ENCODE measurements around the gene FFAR3. TPM values are rescaled to one million over a fixed set of nuclear protein-coding genes. Genes with fewer than 3 reads are reported as not detected.

Gene FFAR3
- total RNA-seq, 1 donor from 2014 or later: 0.16 TPM

DNA sequence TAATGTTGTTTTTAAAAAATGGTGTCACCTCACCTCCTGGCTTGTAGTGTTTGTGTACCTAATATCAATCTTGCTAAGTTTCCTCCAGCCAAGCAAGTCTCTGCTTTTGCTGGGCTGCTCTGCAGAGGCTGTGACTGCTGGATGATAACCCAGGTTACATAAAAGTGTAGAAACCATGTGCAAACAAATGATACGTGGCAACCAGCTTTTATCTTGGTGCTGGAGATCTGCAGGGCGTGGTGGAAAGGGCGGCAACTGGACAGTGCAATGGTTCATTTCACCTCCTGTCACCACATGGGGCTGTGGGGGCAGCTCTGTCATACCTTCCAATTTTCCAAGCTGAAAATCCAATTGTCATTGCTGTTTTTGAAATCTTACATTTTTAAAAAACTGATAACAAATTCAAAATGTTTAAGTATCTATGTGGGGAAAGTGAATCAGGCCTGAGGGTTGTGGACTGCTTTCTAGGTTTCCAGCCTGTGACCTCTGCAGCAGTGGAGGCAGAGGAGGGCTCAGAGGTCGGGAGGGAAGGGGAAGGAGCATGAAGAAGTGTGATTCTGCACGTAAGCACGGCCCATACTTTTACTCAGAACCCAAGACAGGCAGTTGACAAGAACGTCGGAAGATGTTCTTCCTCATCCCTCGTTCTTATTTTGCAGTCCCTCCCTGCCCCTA lies 22.3 kb downstream of the FFAR3 start:
- ChIA-PET POLR2A (interaction anchor here (0.6 kb wide), 1 partner anchor 80 kb away, joined by 3 read pairs; no protein-coding TSS in a partner anchor), CTCF (no interaction called here)
- Mint-ChIP-seq H3K4me1 (peaks cover 20% of the 10 kb centered on the region), H3K36me3 (ENCODE audit: low read depth) (no peaks in the 10 kb centered on the region), H3K27ac (no peak overlapping the region), H3K27me3 (peaks cover 5% of the 10 kb centered on the region), H3K9me3 (no peaks in the 10 kb centered on the region), H3K4me3 (no peak overlapping the region)
- intact Hi-C loops (cut with micrococcal nuclease): no loop called here
- TF ChIP-seq, protein P1, sequence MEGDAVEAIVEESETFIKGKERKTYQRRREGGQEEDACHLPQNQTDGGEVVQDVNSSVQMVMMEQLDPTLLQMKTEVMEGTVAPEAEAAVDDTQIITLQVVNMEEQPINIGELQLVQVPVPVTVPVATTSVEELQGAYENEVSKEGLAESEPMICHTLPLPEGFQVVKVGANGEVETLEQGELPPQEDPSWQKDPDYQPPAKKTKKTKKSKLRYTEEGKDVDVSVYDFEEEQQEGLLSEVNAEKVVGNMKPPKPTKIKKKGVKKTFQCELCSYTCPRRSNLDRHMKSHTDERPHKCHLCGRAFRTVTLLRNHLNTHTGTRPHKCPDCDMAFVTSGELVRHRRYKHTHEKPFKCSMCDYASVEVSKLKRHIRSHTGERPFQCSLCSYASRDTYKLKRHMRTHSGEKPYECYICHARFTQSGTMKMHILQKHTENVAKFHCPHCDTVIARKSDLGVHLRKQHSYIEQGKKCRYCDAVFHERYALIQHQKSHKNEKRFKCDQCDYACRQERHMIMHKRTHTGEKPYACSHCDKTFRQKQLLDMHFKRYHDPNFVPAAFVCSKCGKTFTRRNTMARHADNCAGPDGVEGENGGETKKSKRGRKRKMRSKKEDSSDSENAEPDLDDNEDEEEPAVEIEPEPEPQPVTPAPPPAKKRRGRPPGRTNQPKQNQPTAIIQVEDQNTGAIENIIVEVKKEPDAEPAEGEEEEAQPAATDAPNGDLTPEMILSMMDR (IDR thresholded peaks at IDR 0.05): no peak
- ATAC-seq (ENCODE audit: low read depth): no peak
- no peak for DNase-seq

- H3K27ac Mint-ChIP-seq: no peak overlapping the region
- no peak overlapping the region for H3K4me3 Mint-ChIP-seq
- peaks cover under 1% of the 10 kb centered on the region for H3K36me3 Mint-ChIP-seq (ENCODE audit: low read depth)
- peaks cover under 1% of the 10 kb centered on the region for H3K9me3 Mint-ChIP-seq
- peaks cover 5% of the 10 kb centered on the region for H3K27me3 Mint-ChIP-seq
- DNase-seq (no peak), ATAC-seq (ENCODE audit: low read depth) (no peak)
- intact Hi-C loops (cut with micrococcal nuclease): no loop called here
- ChIA-PET CTCF (no interaction called here), POLR2A (no interaction called here)
- peaks cover 13% of the 10 kb centered on the region for H3K4me1 Mint-ChIP-seq
- TF ChIP-seq, protein P1 (IDR thresholded peaks at IDR 0.05): no peak
These were observed 23.1 kb downstream of the FFAR3 start for GRCh38 chr19:35381318-35381717.

- H3K27ac Mint-ChIP-seq: no peak overlapping the region
- ChIA-PET POLR2A (no interaction called here), CTCF (no interaction called here)
- H3K36me3 Mint-ChIP-seq (ENCODE audit: low read depth): peaks cover 3% of the 10 kb centered on the region
- TF ChIP-seq, protein P1 (IDR thresholded peaks at IDR 0.05): no peak
- H3K4me3 Mint-ChIP-seq: no peak overlapping the region
- ATAC-seq (ENCODE audit: low read depth) (no peak), DNase-seq (no peak)
- intact Hi-C loops (cut with micrococcal nuclease): no loop called here
- peaks cover 9% of the 10 kb centered on the region for H3K4me1 Mint-ChIP-seq
- H3K9me3 Mint-ChIP-seq: peaks cover 3% of the 10 kb centered on the region
- H3K27me3 Mint-ChIP-seq: peaks cover 5% of the 10 kb centered on the region
These were observed 23.7 kb downstream of the FFAR3 start for GRCh38 chr19:35381926-35382325.

DNA sequence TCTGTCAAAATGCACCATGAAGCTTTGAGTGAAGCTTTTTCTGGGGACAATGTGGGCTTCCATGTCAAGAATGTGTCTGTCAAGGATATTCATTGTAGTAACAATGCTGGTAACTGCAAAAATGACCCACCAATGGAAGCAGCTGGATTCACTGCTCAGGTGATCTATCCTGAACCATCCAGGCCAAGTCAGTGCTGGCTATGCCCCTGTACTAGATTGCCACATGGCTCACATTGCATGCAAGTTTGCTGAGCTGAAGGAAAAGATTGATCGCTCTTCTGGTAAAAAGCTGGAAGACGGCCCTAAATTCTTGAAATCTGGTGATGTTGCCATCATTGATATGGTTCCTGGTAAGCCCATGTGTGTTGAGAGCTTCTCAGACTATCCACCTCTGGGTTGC lies 25.3 kb downstream of the FFAR3 start:
- TF ChIP-seq, protein P1 (IDR thresholded peaks at IDR 0.05): no peak
- no peak for ATAC-seq (ENCODE audit: low read depth)
- Mint-ChIP-seq H3K9me3 (peaks cover 3% of the 10 kb centered on the region), H3K4me3 (no peak overlapping the region), H3K27ac (no peak overlapping the region), H3K36me3 (ENCODE audit: low read depth) (peaks cover 3% of the 10 kb centered on the region), H3K27me3 (peaks cover 5% of the 10 kb centered on the region), H3K4me1 (no peaks in the 10 kb centered on the region)
- ChIA-PET CTCF (interaction anchor here (0.8 kb wide), 1 partner anchor 29 kb away, joined by 3 read pairs; no protein-coding TSS in a partner anchor), POLR2A (no interaction called here)
- intact Hi-C loops (cut with micrococcal nuclease): no loop called here
- DNase-seq: no peak

DNA sequence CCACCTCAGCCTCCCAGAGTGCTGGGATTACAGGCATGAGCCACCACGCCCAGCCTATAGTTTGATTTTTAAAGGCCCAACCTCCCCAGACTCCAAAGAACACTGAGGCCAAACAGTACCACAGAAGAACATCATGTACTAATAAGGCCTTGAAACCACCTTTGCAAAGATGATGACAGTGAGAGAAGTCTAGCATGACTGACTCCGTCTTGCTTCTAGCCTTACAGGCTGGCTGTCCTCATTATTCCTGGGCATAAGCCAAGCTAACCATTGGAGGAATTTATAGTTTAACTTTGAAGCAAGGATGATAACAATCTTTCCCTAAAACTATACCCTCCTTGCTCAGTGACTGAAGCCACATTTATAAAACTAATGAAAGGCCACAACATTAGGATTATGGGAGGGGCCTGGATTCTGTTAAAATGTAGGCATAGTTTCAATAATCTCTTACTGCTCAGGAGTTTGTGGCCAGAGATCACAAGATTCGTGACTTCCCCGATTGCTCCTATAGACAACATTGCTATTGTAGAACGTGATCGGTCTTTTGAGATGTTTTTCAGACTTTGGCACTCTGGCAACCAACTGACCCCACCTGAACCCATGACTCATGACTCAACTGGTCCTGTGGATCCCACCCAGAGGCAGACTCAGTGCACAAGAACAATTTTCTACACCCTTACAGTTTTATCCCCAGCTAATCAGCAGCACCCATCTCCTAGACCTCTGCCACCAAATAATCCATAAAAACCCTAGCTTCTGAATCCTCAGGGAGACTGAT lies 30.2 kb downstream of the FFAR3 start:
- POLR2A ChIA-PET: interaction anchor here (0.6 kb wide), 1 partner anchor 61 kb away, joined by 3 read pairs; no protein-coding TSS in a partner anchor
- Mint-ChIP-seq H3K27me3 (peaks cover 3% of the 10 kb centered on the region), H3K4me3 (no peak overlapping the region), H3K27ac (no peak overlapping the region), H3K4me1 (no peaks in the 10 kb centered on the region), H3K36me3 (ENCODE audit: low read depth) (peaks cover 3% of the 10 kb centered on the region), H3K9me3 (peaks cover 3% of the 10 kb centered on the region)
- TF ChIP-seq, protein P1 (IDR thresholded peaks at IDR 0.05): no peak
- CTCF ChIA-PET: no interaction called here
- intact Hi-C loops (cut with micrococcal nuclease): no loop called here
- no peak for DNase-seq
- no peak for ATAC-seq (ENCODE audit: low read depth)
